Ishikawa (cell line): ENCODE data around the gene DACT1.

Source experiments
- CEBPB ChIP-seq: IDR thresholded peaks from 2 replicates; pipeline ENCODE4 v1.6.1; 2012
- CREB1 ChIP-seq: IDR thresholded peaks from 2 replicates; pipeline ENCODE4 v1.6.1; 2012; ENCODE audit warnings: low read depth
- EGR1 ChIP-seq: IDR thresholded peaks from 2 replicates; pipeline ENCODE4 v1.6.1; 2012
- EP300 ChIP-seq: IDR thresholded peaks from 2 replicates; pipeline ENCODE4 v1.6.1; 2012; ENCODE audit warnings: borderline replicate concordance
- FOXM1 ChIP-seq: IDR thresholded peaks from 2 replicates; pipeline ENCODE4 v1.6.1; 2012; ENCODE audit warnings: low read depth, borderline replicate concordance
- MAX ChIP-seq: IDR thresholded peaks from 2 replicates; pipeline ENCODE4 v1.6.1; 2012
- NFIC ChIP-seq: IDR thresholded peaks from 2 replicates; pipeline ENCODE4 v1.6.1; 2012
- RAD21 ChIP-seq: IDR thresholded peaks from 2 replicates; pipeline ENCODE4 v1.6.1; 2012; ENCODE audit warnings: low read depth
- REST ChIP-seq: IDR thresholded peaks from 2 replicates; pipeline ENCODE4 v1.6.1; 2012; ENCODE audit warnings: low read depth, mild to moderate bottlenecking
- TAF1 ChIP-seq: IDR thresholded peaks from 2 replicates; pipeline ENCODE4 v1.6.1; 2012; ENCODE audit warnings: low read depth, mild to moderate bottlenecking
- TCF12 ChIP-seq: IDR thresholded peaks from 2 replicates; pipeline ENCODE4 v1.6.1; 2012; ENCODE audit warnings: low read depth
- TEAD4 ChIP-seq: IDR thresholded peaks from 2 replicates; pipeline ENCODE4 v1.6.1; 2012
- USF1 ChIP-seq: IDR thresholded peaks from 2 replicates; pipeline ENCODE4 v1.6.1; 2012
- YY1 ChIP-seq: IDR thresholded peaks from 2 replicates; pipeline ENCODE4 v1.6.1; 2012; ENCODE audit warnings: low read depth
- ZBTB7A ChIP-seq: IDR thresholded peaks from 2 replicates; pipeline ENCODE4 v1.6.1; 2012; ENCODE audit warnings: low read depth

The DACT1 gene

GRCh38 chr14:58666737-58667136 is 29.0 kb downstream of the DACT1 start:
- TF ChIP-seq TCF12 (no peak), MAX (no peak), EP300 (no peak), EGR1 (no peak), TEAD4 (no peak), TAF1 (no peak), RAD21 (no peak), CREB1 (no peak), NFIC (no peak), ZBTB7A (no peak), YY1 (no peak), FOXM1 (no peak), CEBPB (no peak), REST (no peak), USF1 (no peak)

- TF ChIP-seq CEBPB = no peak
- TF ChIP-seq CREB1 = no peak
- no peak for TF ChIP-seq FOXM1
- no peak for TF ChIP-seq TEAD4
- TF ChIP-seq NFIC = no peak
- no peak for TF ChIP-seq MAX
Observed at GRCh38 chr14:58667900-58668299, 30.1 kb downstream of the DACT1 start.

- TF ChIP-seq USF1 (no peak), YY1 (no peak), EP300 (no peak), REST (no peak), ZBTB7A (no peak), TEAD4 (no peak), MAX (no peak), TAF1 (no peak), RAD21 (no peak), NFIC (no peak), CREB1 (no peak), FOXM1 (no peak)
Observed at GRCh38 chr14:58668848-58669480, 31.2 kb downstream of the DACT1 start.

GRCh38 chr14:58669556-58670200 is 31.9 kb downstream of the DACT1 start:
- TF ChIP-seq CEBPB (no peak), YY1 (no peak), FOXM1 (no peak), EGR1 (no peak), RAD21 (no peak), NFIC (no peak), USF1 (no peak), CREB1 (no peak), TEAD4 (no peak), REST (no peak)
